ENCODE measurements around the gene CCDC188. TPM values are rescaled to one million over a fixed set of nuclear protein-coding genes. Genes with fewer than 3 reads are reported as not detected.

Gene CCDC188
- total RNA-seq, 1 experiment from 2014 or later, result not detected

DNA sequence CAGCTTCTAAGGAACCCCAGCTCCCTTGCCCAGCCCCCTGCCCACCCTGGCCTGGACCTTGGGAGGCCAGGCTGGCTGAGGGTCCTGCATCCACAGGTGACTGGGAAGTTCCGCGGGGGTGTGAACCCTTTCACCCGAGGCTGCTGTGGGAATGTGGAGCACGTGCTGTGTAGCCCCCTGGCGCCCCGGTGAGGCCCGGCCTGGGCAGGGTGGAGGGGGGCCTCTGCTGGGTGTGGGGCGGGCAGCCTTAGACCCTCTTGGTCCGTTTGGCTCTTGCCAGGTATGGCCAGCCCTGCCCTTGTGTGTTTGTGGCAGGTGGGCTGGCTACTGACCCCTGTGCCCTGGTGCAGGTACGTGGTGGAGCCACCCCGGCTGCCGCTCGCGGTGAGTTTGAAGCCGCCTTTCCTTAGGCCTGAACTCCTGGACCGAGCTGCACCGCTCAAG is 10.3 kb downstream of the CCDC188 start:
- peaks cover 1% of the 10 kb centered on the region for H3K36me3 ChIP-seq (replicated peaks; ENCODE audit: control insufficient read depth, insufficient read depth, low read length)
- no peak for DNase-seq
- no peaks in the 10 kb centered on the region for H3K27me3 ChIP-seq (ENCODE audit: control insufficient read depth, insufficient read depth, low read length)

DNA sequence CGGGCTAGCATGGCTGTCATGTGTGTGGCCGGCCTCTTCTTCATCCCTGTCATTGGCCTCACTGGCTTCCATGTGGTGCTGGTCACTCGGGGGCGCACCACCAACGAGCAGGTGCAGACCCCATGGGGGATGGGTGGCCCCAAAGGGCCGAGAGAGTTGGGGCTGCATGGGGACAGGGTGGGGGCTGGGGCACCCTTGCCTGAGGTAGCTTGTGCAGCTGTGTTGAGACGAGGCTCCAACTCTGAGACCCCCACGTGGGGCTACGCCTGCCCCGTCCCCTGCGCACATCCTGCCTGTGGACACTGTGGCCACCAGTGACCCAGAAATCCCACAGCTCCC is 10.8 kb downstream of the CCDC188 start:
- DNase-seq, result no peak
- H3K27me3 ChIP-seq (ENCODE audit: control insufficient read depth, insufficient read depth, low read length), result no peaks in the 10 kb centered on the region
- H3K4me3 ChIP-seq (ENCODE audit: insufficient read depth, low read depth, low read length), result no peak overlapping the region
- peaks cover 1% of the 10 kb centered on the region for H3K36me3 ChIP-seq (replicated peaks; ENCODE audit: control insufficient read depth, insufficient read depth, low read length)

More for the DNA sequence above, 10.3 kb downstream of the CCDC188 start:
- no peak overlapping the region for H3K4me3 ChIP-seq (ENCODE audit: insufficient read depth, low read depth, low read length)

DNA sequence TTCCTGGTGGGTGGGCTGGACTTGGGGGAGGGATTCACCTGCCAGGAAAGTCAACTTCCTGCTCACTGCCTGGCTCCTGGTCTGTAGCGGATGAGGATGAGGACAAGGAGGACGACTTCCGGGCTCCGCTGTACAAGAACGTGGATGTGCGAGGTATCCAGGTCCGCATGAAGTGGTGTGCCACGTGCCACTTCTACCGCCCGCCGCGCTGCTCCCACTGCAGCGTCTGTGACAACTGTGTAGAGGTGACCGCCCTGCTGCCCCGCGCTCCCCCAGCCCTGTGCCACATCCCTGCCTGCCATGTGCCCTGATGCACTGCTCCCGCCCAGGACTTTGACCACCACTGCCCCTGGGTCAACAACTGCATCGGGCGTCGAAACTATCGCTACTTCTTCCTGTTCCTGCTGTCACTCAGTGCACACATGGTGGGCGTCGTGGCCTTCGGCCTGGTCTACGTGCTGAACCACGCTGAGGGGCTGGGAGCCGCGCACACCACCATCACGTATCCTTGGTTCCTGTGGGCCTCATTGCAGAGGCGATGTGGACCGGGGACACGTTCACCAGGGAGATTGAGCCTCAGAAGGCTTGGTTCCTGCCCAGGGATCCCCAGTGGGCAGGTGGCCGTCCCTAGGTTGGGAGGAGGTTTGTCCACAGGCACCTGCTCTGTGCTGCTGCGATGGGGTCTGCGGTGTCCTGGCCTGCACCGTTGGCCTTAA is 11.3 kb downstream of the CCDC188 start:
- no peak overlapping the region for H3K4me3 ChIP-seq (ENCODE audit: insufficient read depth, low read depth, low read length)
- H3K36me3 ChIP-seq (replicated peaks; ENCODE audit: control insufficient read depth, insufficient read depth, low read length), result peaks cover 1% of the 10 kb centered on the region
- no peaks in the 10 kb centered on the region for H3K27me3 ChIP-seq (ENCODE audit: control insufficient read depth, insufficient read depth, low read length)
- DNase-seq, result no peak

DNA sequence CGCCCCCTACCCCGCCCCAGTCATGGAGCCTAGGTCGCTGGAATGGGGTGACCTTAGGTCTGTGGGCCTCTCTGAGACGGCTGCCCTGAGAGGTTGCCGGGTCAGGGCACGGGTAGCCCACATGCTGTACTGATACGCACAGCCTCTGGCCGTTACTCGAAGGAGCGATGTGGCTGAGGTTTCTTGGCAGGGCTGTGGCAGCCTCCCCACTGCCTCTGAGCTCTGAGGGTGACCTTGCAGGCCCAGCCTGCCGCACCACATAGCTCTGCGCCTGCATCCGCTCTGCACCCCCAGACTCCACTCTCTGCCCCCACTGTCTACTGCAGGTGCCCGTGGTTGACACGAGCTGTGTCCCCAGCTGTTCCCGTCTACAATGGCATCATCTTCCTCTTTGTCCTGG is 12.0 kb downstream of the CCDC188 start:
- no peak overlapping the region for H3K4me3 ChIP-seq (ENCODE audit: insufficient read depth, low read depth, low read length)
- H3K27me3 ChIP-seq (ENCODE audit: control insufficient read depth, insufficient read depth, low read length), result no peaks in the 10 kb centered on the region
- no peak for DNase-seq
- H3K36me3 ChIP-seq (replicated peaks; ENCODE audit: control insufficient read depth, insufficient read depth, low read length), result peaks cover 1% of the 10 kb centered on the region

DNA sequence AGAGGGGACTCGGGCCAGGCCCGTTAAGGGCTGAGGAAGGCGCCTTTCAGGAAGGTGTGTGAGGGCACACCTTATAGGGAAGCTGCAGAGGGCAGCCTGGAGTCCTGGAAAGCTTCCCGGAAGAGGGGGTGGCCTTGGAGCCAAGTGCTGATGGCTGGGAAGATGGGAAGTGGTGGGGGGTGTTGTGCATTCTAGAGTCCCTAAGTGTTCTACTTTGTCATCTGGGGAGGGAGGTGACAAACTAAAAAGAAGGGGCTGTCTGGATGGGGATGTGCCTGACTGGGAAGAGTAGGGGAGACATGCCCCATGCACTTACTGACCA is 12.5 kb downstream of the CCDC188 start:
- no peak for DNase-seq
- Histone ChIP-seq H3K27me3 (ENCODE audit: control insufficient read depth, insufficient read depth, low read length) (no peaks in the 10 kb centered on the region), H3K4me3 (ENCODE audit: insufficient read depth, low read depth, low read length) (no peak overlapping the region)

DNA sequence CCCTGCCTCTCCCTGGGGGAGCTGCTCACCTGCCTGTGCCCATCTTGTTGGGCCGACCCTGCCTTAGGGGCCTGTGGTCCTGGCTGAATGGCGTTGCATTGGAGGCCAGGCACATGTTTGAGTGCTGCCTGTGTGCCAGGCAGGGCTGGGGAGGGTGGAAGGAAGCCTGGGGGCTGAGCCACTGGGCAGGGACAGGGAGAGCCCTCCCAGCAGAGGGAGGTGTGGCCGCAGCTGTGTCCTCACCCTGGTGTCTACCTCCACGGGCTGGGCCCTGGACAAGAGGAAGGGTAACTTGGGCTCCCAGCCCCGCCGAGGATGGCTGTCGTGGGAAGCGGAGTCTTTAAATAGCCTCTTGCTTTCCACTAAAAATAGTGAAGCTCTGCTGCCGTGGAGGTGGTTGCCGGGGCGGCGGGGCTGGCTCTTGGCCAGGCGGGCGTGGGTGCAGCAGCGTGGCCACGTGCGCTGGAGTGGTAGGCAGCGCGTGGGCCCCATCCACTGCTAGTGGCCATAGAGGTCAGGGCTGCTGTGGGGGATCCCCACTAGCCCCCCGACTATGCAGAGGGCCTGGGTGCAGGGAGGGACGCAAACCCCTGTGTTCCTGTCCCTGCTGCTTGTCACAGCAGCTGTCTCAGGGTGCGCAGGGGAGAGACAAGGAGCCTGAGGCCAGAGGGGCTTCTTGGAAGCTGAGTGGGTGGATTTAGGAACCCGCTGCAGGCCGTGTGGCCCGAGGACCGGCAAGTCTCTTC is 13.0 kb downstream of the CCDC188 start:
- no peak for DNase-seq
- no peaks in the 10 kb centered on the region for H3K27me3 ChIP-seq (ENCODE audit: control insufficient read depth, insufficient read depth, low read length)
- no peak overlapping the region for H3K4me3 ChIP-seq (ENCODE audit: insufficient read depth, low read depth, low read length)
- H3K36me3 ChIP-seq (replicated peaks; ENCODE audit: control insufficient read depth, insufficient read depth, low read length), result peaks cover 1% of the 10 kb centered on the region

More for the DNA sequence above, 12.5 kb downstream of the CCDC188 start:
- peaks cover 1% of the 10 kb centered on the region for H3K36me3 ChIP-seq (replicated peaks; ENCODE audit: control insufficient read depth, insufficient read depth, low read length)

DNA sequence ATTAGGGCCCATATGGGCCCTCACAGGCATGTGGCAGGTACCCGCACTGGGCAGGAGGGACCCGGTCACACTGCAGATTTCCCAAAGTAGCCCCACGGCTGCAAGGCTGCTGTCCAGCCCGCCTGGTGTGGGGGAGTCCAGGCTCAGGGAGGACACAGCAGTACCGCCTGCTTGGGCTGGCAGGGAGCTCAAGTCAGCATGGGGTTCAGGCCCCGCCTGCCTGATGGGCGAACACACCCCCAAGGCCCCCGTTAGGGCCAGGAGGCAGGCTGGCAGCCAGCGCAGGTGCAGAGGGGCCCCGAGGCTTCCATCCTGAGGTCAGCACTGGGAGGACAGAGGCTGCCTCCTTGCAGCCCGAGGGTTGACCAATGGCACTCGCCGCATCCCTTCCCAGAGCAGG is 13.7 kb downstream of the CCDC188 start:
- Histone ChIP-seq H3K4me3 (ENCODE audit: insufficient read depth, low read depth, low read length) (no peak overlapping the region), H3K27me3 (ENCODE audit: control insufficient read depth, insufficient read depth, low read length) (no peaks in the 10 kb centered on the region), H3K36me3 (replicated peaks; ENCODE audit: control insufficient read depth, insufficient read depth, low read length) (peaks cover 1% of the 10 kb centered on the region)
- DNase-seq, result no peak

DNA sequence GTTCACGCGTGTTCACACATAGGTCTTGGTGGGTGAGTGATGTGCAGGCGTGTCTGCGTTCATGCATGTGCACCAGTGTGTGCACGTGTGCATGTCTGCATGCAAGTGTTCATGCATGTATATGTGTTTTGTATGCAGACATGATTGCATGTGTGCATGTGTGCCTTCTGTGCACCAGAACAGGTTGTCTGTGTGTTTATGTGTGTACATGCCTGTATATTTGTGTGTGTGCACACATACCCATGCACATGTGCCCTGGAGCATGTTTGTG is 14.3 kb downstream of the CCDC188 start:
- H3K27me3 ChIP-seq (ENCODE audit: control insufficient read depth, insufficient read depth, low read length), result no peaks in the 10 kb centered on the region
- H3K4me3 ChIP-seq (ENCODE audit: insufficient read depth, low read depth, low read length), result no peak overlapping the region
- peaks cover 1% of the 10 kb centered on the region for H3K36me3 ChIP-seq (replicated peaks; ENCODE audit: control insufficient read depth, insufficient read depth, low read length)
- no peak for DNase-seq

DNA sequence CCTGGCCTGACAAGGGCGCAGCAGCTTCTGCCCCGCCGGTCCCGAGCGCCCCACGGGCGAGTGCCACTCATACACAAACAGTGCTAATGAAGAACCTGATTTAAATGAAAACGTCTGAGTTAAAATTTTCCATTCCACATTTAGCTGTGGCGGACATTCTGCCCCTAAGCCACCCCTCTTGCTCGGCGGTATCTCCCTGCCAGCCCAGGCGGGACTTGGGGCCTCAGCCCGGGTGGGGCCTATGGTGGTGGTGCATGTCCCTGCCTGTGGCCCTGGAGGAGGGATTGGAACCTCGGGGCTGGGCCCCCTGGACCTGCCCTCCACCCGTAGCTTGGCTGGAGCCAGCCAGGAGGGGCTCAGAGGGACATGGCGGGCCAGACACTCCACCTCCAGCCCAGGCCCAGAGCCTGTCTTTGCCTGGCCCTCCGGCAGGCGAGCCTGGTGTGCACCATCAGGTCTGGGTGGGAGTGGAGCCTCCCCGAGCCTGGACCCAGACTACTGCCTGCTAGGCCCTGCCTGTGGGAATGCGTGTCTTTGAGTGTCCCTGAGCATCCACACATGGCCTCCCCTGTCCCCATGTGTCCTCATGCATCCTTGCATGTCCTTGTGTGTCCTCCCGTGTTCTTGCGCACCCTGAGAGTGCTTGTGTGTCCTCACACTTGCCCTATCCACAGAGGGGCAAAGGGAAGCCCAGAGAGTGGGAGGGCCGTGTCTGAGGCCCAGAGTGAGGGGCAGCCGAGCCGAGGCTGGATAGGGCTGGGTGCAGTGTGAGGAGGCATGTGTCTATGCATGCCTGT is 14.9 kb downstream of the CCDC188 start:
- peaks cover 1% of the 10 kb centered on the region; the same call in 1 of the 2 replicates for H3K36me3 ChIP-seq (replicated peaks; ENCODE audit: control insufficient read depth, insufficient read depth, low read length)
- DNase-seq, result no peak
- H3K27me3 ChIP-seq (ENCODE audit: control insufficient read depth, insufficient read depth, low read length), result no peaks in the 10 kb centered on the region
- no peak overlapping the region for H3K4me3 ChIP-seq (ENCODE audit: insufficient read depth, low read depth, low read length)

DNA sequence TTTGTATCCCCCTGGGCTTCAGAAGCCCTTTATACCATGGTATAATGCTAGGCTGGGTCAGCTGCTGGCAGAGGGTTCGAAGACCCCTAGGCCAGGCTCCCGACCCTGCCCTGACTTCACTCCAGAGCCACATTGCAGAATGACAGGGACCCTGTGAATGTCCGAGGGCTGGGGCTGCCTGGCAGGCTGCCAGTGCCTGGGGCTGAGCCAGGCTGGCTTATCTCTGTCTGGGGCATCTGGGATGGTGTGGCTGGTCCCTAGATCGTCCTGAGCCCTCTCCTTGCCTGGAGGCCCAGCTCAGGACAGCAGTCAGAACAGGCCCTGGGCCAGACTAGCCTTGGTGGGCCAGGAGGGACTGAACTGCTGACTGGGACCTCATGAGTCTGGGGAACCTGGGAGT is 15.6 kb downstream of the CCDC188 start:
- peaks cover 1% of the 10 kb centered on the region; the same call in 1 of the 2 replicates for H3K36me3 ChIP-seq (replicated peaks; ENCODE audit: control insufficient read depth, insufficient read depth, low read length)
- H3K4me3 ChIP-seq (ENCODE audit: insufficient read depth, low read depth, low read length), result no peak overlapping the region
- no peak for DNase-seq
- no peaks in the 10 kb centered on the region for H3K27me3 ChIP-seq (ENCODE audit: control insufficient read depth, insufficient read depth, low read length)

DNA sequence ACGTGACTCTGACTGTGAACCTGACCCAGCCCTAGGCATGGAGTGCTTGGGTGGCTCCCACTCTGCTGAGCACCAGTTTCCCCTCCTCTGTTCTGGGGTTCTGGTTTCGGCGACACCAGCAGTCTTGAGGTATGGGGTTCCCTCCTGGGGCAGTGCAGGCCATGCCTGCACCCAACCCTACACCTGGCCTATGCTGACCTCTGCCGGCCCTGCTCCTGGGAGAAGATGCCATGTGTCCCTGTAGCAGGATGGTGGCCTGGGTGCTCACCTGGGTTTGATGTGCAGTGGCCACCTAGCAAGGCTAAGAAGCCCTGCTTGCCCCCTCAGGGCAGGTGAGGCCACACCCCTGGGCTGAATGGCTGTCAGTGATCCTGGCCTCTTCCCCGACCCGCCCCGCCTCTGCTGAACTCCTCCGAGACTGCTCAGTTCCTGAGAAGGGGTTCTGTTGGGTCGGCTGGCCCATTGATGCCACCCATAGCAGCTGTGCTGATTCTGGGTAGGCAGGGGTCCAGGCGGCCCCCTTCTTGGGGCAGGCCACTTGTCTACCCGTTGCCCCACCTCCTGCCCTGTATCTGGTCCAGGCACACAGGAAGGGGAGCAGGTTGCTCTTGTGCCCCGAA is 16.8 kb downstream of the CCDC188 start:
- Histone ChIP-seq H3K27me3 (ENCODE audit: control insufficient read depth, insufficient read depth, low read length) (no peaks in the 10 kb centered on the region), H3K36me3 (replicated peaks; ENCODE audit: control insufficient read depth, insufficient read depth, low read length) (no peaks in the 10 kb centered on the region), H3K4me3 (ENCODE audit: insufficient read depth, low read depth, low read length) (no peak overlapping the region)
- DNase-seq, result no peak

DNA sequence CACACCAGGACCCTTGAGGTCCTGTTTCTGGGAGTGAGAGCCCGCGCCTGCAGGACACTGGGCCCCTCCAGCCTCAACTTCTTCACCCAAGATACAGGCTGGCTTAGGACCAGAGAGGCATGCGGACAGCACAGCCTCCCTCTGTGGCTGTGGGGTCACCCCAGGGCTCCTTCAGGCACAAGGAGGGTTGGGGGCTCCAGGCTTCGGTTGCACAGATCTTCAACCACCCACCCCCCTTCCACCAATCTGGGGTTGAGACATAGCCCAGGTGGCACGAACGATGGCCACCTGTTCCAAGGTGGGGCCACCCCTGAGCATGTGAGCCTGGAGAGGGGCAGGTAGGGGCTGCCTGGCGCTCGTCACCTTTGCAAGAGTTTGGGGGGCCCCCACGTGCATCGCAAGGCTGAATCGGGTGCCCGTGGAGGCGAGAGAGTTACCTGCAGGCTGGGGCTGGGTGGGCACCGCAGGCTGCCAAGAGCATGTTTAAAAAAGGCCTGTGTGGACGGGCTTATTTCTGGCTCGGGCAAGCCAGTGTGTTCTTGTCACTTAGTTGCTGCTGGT is 18.1 kb downstream of the CCDC188 start:
- Histone ChIP-seq H3K27me3 (ENCODE audit: control insufficient read depth, insufficient read depth, low read length) (no peaks in the 10 kb centered on the region), H3K36me3 (replicated peaks; ENCODE audit: control insufficient read depth, insufficient read depth, low read length) (no peaks in the 10 kb centered on the region; the same call in 1 of the 2 replicates), H3K4me3 (ENCODE audit: insufficient read depth, low read depth, low read length) (peak overlapping the region; percentile 65)
- DNase-seq, result no peak

DNA sequence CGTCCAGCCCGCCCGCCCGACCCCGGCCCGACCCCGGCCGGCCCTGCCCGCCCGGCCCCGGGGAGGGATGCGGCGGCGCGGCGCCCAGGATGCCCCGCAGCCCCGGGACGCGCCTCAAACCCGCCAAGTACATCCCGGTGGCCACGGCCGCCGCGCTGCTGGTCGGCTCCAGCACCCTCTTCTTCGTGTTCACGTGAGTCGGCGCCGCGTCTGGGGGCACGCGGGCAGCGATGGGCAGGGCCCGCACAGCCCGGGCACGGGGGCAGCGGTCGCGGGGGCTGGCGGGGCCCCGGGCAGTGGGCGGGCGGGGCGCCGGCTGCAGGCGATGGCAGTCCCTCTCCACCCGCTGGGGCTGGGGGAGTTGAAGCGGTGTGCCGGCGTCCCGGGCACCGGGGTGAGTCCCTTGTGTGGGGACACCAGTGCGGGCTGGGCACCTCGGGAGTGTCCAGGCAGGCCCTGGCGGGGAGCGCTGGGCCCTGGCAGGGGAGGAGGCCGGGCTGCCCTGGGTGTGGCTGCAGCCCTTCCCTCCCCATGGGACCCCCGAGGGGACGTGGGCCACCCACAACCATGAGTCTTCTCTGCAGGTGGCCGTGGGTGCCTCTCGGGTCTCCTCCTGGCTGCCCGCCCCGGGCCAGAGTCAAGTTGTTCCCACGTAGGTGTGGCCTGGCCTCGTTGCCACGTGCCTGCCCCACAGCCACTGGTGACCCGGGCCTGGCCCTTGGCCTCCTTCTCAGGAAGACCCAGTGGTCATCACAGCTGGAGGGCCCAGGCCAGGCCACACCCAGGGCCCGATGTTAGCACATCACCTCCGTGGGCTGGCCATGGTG is 18.8 kb downstream of the CCDC188 start:
- peak; percentile 82 for DNase-seq
- Histone ChIP-seq H3K27me3 (ENCODE audit: control insufficient read depth, insufficient read depth, low read length) (no peaks in the 10 kb centered on the region), H3K4me3 (ENCODE audit: insufficient read depth, low read depth, low read length) (peak overlapping the region; percentile 65), H3K36me3 (replicated peaks; ENCODE audit: control insufficient read depth, insufficient read depth, low read length) (peaks cover under 1% of the 10 kb centered on the region)

DNA sequence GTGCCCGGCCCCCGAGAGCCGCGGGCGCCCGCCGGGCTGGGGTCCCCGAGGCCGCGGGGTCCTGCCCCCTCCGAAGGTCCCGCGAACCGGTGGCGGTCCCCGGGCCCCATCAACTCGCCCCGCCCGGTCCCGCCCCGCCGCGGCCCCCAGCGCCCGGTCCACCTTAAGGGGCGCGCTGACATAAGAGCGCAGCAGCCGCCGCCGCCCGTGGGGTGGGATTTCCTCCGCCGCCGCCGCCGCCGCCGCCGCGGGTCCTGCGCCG is 19.3 kb downstream of the CCDC188 start, which contains the start of gene ZDHHC8:
ZDHHC8 (plus strand) TSS at position 208 of the 262 bp plus-strand sequence. CDS start 144 bp downstream, outside the sequence.
- H3K27me3 ChIP-seq (ENCODE audit: control insufficient read depth, insufficient read depth, low read length), result no peaks in the 10 kb centered on the region
- peaks cover 4% of the 10 kb centered on the region for H3K36me3 ChIP-seq (replicated peaks; ENCODE audit: control insufficient read depth, insufficient read depth, low read length)
- H3K4me3 ChIP-seq (ENCODE audit: insufficient read depth, low read depth, low read length), result peak within 1 kb of the TSS; percentile 84
- DNase-seq, result peak; percentile 85
